GM23338 (cell line): Measurements from ENCODE around the gene RCC2.

Experiments
- CREB1 ChIP-seq: fragments of 250-450 bp; sonication (Bioruptor Pico); IDR thresholded peaks from 2 replicates; pipeline ENCODE4 v1.5.0; 2020; ENCODE audit warnings: low read depth, mild to moderate bottlenecking, moderate library complexity
- CTCF ChIP-seq, 2 experiments: fragments of 200-600 bp in 1 of 2; sonication (generic) in 1 of 2; conservative IDR thresholded peaks; 2 replicates each; pipeline versions ENCODE4 v1.5.1 to v1.6.1; 2016 to 2017; ENCODE audit warnings: antibody characterized with exemption in 2 of 2, low read depth in 2 of 2, mild to moderate bottlenecking in 2 of 2, moderate library complexity in 1 of 2
- EZH2 ChIP-seq: fragments of 200-600 bp; sonication (generic); IDR thresholded peaks from one replicate; pipeline ENCODE4 v1.8.0; 2017; ENCODE audit warnings: antibody characterized with exemption, mild to moderate bottlenecking, low read depth; ENCODE audit not compliant: unreplicated experiment
- EZH2phosphoT487 ChIP-seq: fragments of 200-600 bp; sonication (generic); IDR thresholded peaks from one replicate; pipeline ENCODE4 v1.8.1; 2018; ENCODE audit warnings: antibody characterized with exemption; ENCODE audit not compliant: unreplicated experiment
- POLR2AphosphoS5 ChIP-seq: IDR thresholded peaks from 2 replicates; pipeline ENCODE4 v1.6.1; 2016; ENCODE audit warnings: antibody characterized with exemption, low read depth
- REST ChIP-seq: IDR thresholded peaks from one replicate; pipeline ENCODE4 v1.6.1; 2018; ENCODE audit warnings: antibody characterized with exemption; ENCODE audit not compliant: unreplicated experiment
- STAT1 ChIP-seq: IDR thresholded peaks from one replicate; pipeline ENCODE4 v1.6.1; 2016; ENCODE audit warnings: antibody characterized with exemption; ENCODE audit not compliant: unreplicated experiment

GRCh38 chr1:17427696-17428660, 11.5 kb downstream of the RCC2 start:
- TF ChIP-seq CTCF (conservative IDR thresholded peaks at IDR 0.05; ENCODE audit: low read depth in 2 of 2) (no peak), POLR2AphosphoS5 (peak; percentile 48), EZH2 (no peak), REST (no peak), EZH2phosphoT487 (no peak), CREB1 (CRISPR knock-in tag) (no peak), STAT1 (no peak)
